PC-3 (cell line): ENCODE data around the gene MROH2B.

Experiments used
- CTCF ChIP-seq: fragments of 300-600 bp; sonication (generic); conservative IDR thresholded peaks from 2 replicates; pipeline ENCODE4 v1.5.1; 2017; ENCODE audit warnings: antibody characterized with exemption, low read depth, mild to moderate bottlenecking, low read length
- EZH2 ChIP-seq: fragments of 300-600 bp; sonication (generic); IDR thresholded peaks from one replicate; pipeline ENCODE4 v1.6.1; 2017; ENCODE audit warnings: antibody characterized with exemption, mild to moderate bottlenecking, low read length; ENCODE audit not compliant: unreplicated experiment

- TF ChIP-seq CTCF (no peak), EZH2 (no peak)
Observed at GRCh38 chr5:40958811-40959210, 112.3 kb downstream of the MROH2B start.
